CD4-positive, alpha-beta T cell (primary cell): ENCODE measurements around the gene ATP6V1D. TPM values are rescaled to one million over a fixed set of nuclear protein-coding genes. Genes with fewer than 3 reads are reported as not detected.

Experiments used
- ATAC-seq: fragments of 200-7000 bp; cut with Tn5 transposase; one replicate; pipeline ENCODE4 v1.10.0; 2022; ENCODE audit warnings: mild to moderate bottlenecking; ENCODE audit not compliant: poor library complexity
- CTCF ChIA-PET: fragments of 350-600 bp; sonication (Branson Sonifier 250); formaldehyde crosslinking; loops from one replicate; lab custom pipeline; 2021; ENCODE audit warnings: antibody characterized with exemption, inconsistent platforms; lab: Charles Lee
- POLR2A ChIA-PET: fragments of 350-600 bp; sonication (Branson Sonifier 250); formaldehyde crosslinking; loops from one replicate; lab custom pipeline; 2021; ENCODE audit warnings: antibody characterized with exemption, inconsistent platforms; lab: Charles Lee
- DNase-seq, 14 experiments: peaks; one replicate each; pipeline ENCODE4 v3.0.0-alpha.2; 2013 to 2020; ENCODE audit warnings: mixed read lengths in 2 of 14
- H3K27ac ChIP-seq, 2 donors: one replicate each; pipeline versions ENCODE4 v1.5.1 to v1.7.0; 2013; ENCODE audit warnings: low read length in 2 of 2, low read depth in 1 of 2, mild to moderate bottlenecking in 1 of 2
- H3K27me3 ChIP-seq, 2 experiments: 1 replicate in 1 of 2; 2 replicates in 1 of 2; pipeline versions ENCODE4 v1.6.1 to v1.7.0; 2013; ENCODE audit warnings: low read length in 2 of 2, control low read depth in 1 of 2, mild to moderate bottlenecking in 1 of 2, moderate library complexity in 1 of 2; ENCODE audit not compliant: insufficient read depth in 2 of 2, control insufficient read depth in 1 of 2
- H3K36me3 ChIP-seq: one replicate; pipeline ENCODE4 v1.6.1; 2013; ENCODE audit warnings: low read length, control low read depth; ENCODE audit not compliant: insufficient read depth
- H3K4me1 ChIP-seq: one replicate; pipeline ENCODE4 v1.6.1; 2013; ENCODE audit warnings: low read length, control low read depth; ENCODE audit not compliant: insufficient read depth
- H3K4me3 ChIP-seq: one replicate; pipeline ENCODE4 v1.5.1; 2013; ENCODE audit warnings: mild to moderate bottlenecking, low read length, moderate library complexity
- H3K9me3 ChIP-seq, 2 experiments: 1 replicate in 1 of 2; 2 replicates in 1 of 2; pipeline versions ENCODE4 v1.6.1 to v1.7.0; 2013; ENCODE audit warnings: low read length in 2 of 2, mild to moderate bottlenecking in 2 of 2, control low read depth in 1 of 2, moderate library complexity in 1 of 2; ENCODE audit not compliant: control insufficient read depth in 1 of 2, insufficient read depth in 1 of 2
- H3K27ac Mint-ChIP-seq: one replicate; pipeline ENCODE4 v1.8.0; 2020; ENCODE audit warnings: mixed read lengths
- H3K27me3 Mint-ChIP-seq: one replicate; pipeline ENCODE4 v1.8.0; 2021; ENCODE audit warnings: mixed read lengths
- H3K36me3 Mint-ChIP-seq: one replicate; pipeline ENCODE4 v1.8.0; 2021; ENCODE audit warnings: low read depth, mixed read lengths
- H3K4me1 Mint-ChIP-seq: one replicate; pipeline ENCODE4 v1.8.0; 2021; ENCODE audit warnings: low read depth, mixed read lengths
- H3K4me3 Mint-ChIP-seq: one replicate; pipeline ENCODE4 v1.8.0; 2020; ENCODE audit warnings: mild to moderate bottlenecking, mixed read lengths
- H3K9me3 Mint-ChIP-seq: one replicate; pipeline ENCODE4 v1.8.0; 2020; ENCODE audit warnings: mixed read lengths
- intact Hi-C, 2 experiments: fragments of 100-400 bp; cut with DNase I in 1 of 2; cut with micrococcal nuclease in 1 of 2; formaldehyde crosslinking; loops; one replicate each; pipeline versions ENCODE4 v1.15.1 to v1.9.0; 2023 to 2025; cut with DNase I, micrococcal nuclease
- total RNA-seq, 174 experiments: library from RNA in 2 of 174; stranded (reverse) in 2 of 174; gene quantifications; one replicate each; pipeline ENCODE4 v1.2.3 and lab custom pipeline; 2021 to 2026
- TF ChIP-seq, protein P1 (sequence below): fragments of 200-600 bp; IDR thresholded peaks from one replicate; pipeline ENCODE4 v1.8.0; 2022; ENCODE audit warnings: antibody characterized with exemption, mild to moderate bottlenecking

Gene ATP6V1D
- total RNA-seq, 2 experiments from 2014 or later, result 25.2 to 36.2 TPM

DNA sequence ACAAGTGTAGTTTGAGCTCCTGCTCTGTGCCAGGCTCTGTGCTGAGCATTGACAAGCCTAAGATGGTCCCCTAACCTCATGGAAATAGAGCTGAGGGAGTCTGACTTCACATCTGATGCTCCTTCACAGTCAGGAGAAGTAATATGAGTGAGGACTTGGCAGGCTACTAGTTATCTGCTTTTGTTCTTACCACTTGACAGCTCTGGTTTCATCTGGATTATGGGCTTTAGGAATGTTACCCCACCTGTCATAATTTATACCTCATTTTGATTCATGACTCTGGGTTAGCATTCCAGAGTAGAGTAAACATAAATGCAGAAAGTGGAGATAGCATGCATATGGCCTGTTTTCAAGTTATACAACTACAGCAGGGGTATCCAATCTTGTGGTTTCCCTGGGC is 40.5 kb downstream of the ATP6V1D start:
- Histone ChIP-seq H3K4me3 (no peak overlapping the region), H3K27ac (no peak overlapping the region), H3K36me3 (peaks cover 12% of the 10 kb centered on the region), H3K4me1 (no peaks in the 10 kb centered on the region), H3K9me3 (no peaks in the 10 kb centered on the region), H3K27me3 (no peaks in the 10 kb centered on the region)
- ChIA-PET POLR2A (no interaction called here), CTCF (interaction anchor here (0.7 kb wide), 1 partner anchor 8 kb away, joined by 5 read pairs; no protein-coding TSS in a partner anchor)
- TF ChIP-seq, protein P1, sequence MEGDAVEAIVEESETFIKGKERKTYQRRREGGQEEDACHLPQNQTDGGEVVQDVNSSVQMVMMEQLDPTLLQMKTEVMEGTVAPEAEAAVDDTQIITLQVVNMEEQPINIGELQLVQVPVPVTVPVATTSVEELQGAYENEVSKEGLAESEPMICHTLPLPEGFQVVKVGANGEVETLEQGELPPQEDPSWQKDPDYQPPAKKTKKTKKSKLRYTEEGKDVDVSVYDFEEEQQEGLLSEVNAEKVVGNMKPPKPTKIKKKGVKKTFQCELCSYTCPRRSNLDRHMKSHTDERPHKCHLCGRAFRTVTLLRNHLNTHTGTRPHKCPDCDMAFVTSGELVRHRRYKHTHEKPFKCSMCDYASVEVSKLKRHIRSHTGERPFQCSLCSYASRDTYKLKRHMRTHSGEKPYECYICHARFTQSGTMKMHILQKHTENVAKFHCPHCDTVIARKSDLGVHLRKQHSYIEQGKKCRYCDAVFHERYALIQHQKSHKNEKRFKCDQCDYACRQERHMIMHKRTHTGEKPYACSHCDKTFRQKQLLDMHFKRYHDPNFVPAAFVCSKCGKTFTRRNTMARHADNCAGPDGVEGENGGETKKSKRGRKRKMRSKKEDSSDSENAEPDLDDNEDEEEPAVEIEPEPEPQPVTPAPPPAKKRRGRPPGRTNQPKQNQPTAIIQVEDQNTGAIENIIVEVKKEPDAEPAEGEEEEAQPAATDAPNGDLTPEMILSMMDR, result no peak
- H3K27ac Mint-ChIP-seq, result no peak overlapping the region
- no peaks in the 10 kb centered on the region for H3K9me3 Mint-ChIP-seq
- DNase-seq (no peak), ATAC-seq (no peak)
- H3K36me3 Mint-ChIP-seq, result peaks cover 56% of the 10 kb centered on the region
- intact Hi-C loops, result no loop called here
- H3K27me3 Mint-ChIP-seq, result no peaks in the 10 kb centered on the region
- no peak overlapping the region for H3K4me3 Mint-ChIP-seq
- no peaks in the 10 kb centered on the region for H3K4me1 Mint-ChIP-seq

DNA sequence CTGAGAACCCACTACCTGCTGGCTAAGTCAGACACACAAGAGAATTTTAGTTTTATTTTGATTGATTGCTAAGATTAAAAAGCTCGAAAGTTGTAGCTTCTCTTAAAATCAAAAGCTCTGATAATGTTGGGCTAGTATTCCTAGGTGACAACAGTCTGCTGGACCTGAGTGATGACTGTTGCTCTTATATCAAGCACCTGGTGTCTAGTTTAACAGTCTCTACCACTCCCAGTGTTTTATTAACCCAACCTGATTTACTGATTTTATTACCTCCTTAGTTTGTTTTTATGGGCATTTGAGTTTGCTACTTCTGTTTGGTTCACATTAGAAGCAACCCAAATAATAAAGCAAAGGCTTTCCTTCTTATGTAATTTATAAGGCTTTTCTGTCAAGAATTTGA is 41.8 kb downstream of the ATP6V1D start:
- no peaks in the 10 kb centered on the region for H3K4me1 Mint-ChIP-seq
- DNase-seq, result no peak
- POLR2A ChIA-PET, result no interaction called here
- Histone ChIP-seq H3K4me3 (no peak overlapping the region), H3K9me3 (no peaks in the 10 kb centered on the region), H3K27me3 (no peaks in the 10 kb centered on the region), H3K27ac (no peak overlapping the region), H3K4me1 (no peaks in the 10 kb centered on the region), H3K36me3 (peaks cover 6% of the 10 kb centered on the region)
- H3K27me3 Mint-ChIP-seq, result no peaks in the 10 kb centered on the region
- H3K36me3 Mint-ChIP-seq, result peaks cover 59% of the 10 kb centered on the region
- CTCF ChIA-PET, result no interaction called here
- no peak overlapping the region for H3K27ac Mint-ChIP-seq
- ATAC-seq, result no peak
- TF ChIP-seq, protein P1, result no peak
- no peaks in the 10 kb centered on the region for H3K9me3 Mint-ChIP-seq
- intact Hi-C loops, result no loop called here
- H3K4me3 Mint-ChIP-seq, result no peak overlapping the region

- H3K4me1 ChIP-seq, result no peaks in the 10 kb centered on the region
- Mint-ChIP-seq H3K9me3 (no peaks in the 10 kb centered on the region), H3K4me3 (no peak overlapping the region), H3K27ac (no peak overlapping the region), H3K27me3 (no peaks in the 10 kb centered on the region), H3K4me1 (no peaks in the 10 kb centered on the region), H3K36me3 (peaks cover 63% of the 10 kb centered on the region)
- ATAC-seq (no peak), DNase-seq (no peak)
- intact Hi-C loops, result no loop called here
- H3K27ac ChIP-seq, result no peak overlapping the region
- no peaks in the 10 kb centered on the region for H3K9me3 ChIP-seq
- ChIA-PET CTCF (no interaction called here), POLR2A (no interaction called here)
- TF ChIP-seq, protein P1, result no peak
- H3K36me3 ChIP-seq, result peaks cover 8% of the 10 kb centered on the region
- no peaks in the 10 kb centered on the region for H3K27me3 ChIP-seq
- H3K4me3 ChIP-seq, result no peak overlapping the region
Observed at GRCh38 chr14:67313153-67313552, 46.5 kb downstream of the ATP6V1D start.
